Memory B cell (primary cell): ENCODE measurements around the gene UNC5A.

Experiments used
- ATAC-seq: fragments of 150-1000 bp; cut with Tn5 transposase; 2 replicates; pipeline ENCODE4 v1.10.0; 2021; ENCODE audit warnings: low read depth, mild to moderate bottlenecking, moderate library complexity
- DNase-seq, 2 donors: peaks; one replicate each; pipeline ENCODE4 v3.0.0; 2022; ENCODE audit warnings: low spot score in 2 of 2
- H3K27ac Mint-ChIP-seq: one replicate; pipeline ENCODE4 v1.8.0; 2022; ENCODE audit warnings: mild to moderate bottlenecking, moderate library complexity, mixed read lengths
- H3K27me3 Mint-ChIP-seq: one replicate; pipeline ENCODE4 v1.8.0; 2022; ENCODE audit warnings: mixed read lengths
- H3K36me3 Mint-ChIP-seq: one replicate; pipeline ENCODE4 v1.8.0; 2022; ENCODE audit warnings: mild to moderate bottlenecking, mixed read lengths
- H3K4me1 Mint-ChIP-seq: one replicate; pipeline ENCODE4 v1.8.0; 2022; ENCODE audit warnings: mixed read lengths
- H3K4me3 Mint-ChIP-seq: one replicate; pipeline ENCODE4 v1.8.0; 2022; ENCODE audit warnings: mild to moderate bottlenecking, moderate library complexity, mixed read lengths
- H3K9me3 Mint-ChIP-seq: one replicate; pipeline ENCODE4 v1.8.0; 2022; ENCODE audit warnings: mixed read lengths

UNC5A gene

DNA sequence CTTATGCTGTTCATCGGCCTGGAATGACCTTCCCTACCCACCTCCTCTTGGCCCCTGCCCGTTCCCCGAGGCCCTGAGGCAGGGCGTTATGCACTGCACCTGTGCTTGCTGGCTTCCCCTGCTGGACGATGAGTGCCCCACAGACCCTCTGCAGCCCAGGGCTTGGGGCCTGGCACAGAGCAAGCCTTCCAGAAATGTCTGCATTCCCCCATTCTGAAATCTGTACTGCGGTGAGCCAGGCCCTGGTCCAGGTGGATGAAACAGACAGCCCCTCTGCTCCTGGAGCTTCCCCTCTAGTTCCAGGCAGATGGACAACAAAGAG is 35.0 kb downstream of the UNC5A start:
- Mint-ChIP-seq H3K27me3 (peaks cover 29% of the 10 kb centered on the region), H3K27ac (no peak overlapping the region), H3K4me1 (no peaks in the 10 kb centered on the region), H3K9me3 (peaks cover 2% of the 10 kb centered on the region), H3K4me3 (no peak overlapping the region), H3K36me3 (no peaks in the 10 kb centered on the region)
- ATAC-seq (no peak), DNase-seq (no peak)

DNA sequence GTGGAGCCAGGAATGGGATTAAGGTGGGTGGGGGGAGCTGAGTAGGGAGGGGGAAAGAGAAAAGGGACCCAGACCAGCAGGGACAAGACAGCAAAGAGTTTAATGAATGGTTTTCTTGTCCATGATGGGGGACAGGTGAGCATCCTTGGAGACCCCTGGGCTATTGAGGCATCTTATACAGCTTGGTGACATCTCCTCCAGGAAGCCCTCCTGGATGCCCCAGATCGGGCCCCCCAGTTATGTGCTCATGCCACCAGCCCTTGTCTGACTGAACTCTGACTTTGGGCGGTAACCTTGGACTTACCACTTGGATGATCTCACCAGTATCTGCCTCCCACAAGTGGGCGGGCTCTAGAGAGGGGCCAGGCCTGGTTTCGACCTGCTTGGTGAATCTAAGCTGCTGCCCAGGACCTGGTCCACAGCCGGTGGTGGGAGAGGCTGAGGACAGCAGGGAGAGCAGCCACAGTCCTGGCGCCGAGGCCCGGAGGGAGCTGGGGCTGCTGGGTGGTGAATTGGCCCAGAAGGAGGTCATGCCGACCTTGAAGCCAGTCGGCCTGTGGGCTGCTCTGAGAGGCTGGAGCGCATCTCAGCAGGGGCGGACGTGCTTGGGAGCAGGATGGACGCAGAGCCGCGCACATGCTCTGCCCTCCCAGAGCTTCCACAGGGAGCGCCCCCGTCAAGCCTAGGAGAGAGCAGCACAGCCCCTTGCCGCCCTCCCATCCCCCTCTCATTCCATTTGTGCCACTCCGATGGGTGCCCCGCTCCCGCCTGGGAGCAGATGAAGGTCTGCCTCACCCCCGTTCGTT is 36.2 kb downstream of the UNC5A start:
- Mint-ChIP-seq H3K4me1 (no peaks in the 10 kb centered on the region), H3K9me3 (peaks cover 2% of the 10 kb centered on the region), H3K27ac (no peak overlapping the region), H3K4me3 (no peak overlapping the region), H3K27me3 (peaks cover 29% of the 10 kb centered on the region), H3K36me3 (no peaks in the 10 kb centered on the region)
- ATAC-seq: no peak
- no peak for DNase-seq

DNA sequence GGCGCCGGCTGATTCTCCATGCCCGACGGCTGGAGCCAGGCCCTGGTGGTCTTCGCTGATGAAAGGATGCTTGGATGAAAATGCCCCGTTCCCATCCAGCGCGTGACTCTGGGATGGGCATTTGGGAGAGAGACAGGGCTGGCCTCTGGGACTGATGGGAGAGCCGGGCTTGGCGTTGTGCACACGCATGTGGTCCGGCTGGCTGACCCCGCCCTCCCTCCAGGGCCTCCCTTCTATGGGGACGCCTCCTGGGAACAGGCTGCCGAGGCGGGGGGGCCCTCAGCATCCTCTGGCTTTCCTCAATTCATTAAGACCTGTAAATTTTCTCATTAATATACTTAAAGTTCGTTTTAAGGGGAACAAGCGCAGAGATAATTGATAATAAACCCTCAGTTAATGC is 36.8 kb downstream of the UNC5A start:
- ATAC-seq (no peak), DNase-seq (no peak)
- peaks cover 30% of the 10 kb centered on the region for H3K27me3 Mint-ChIP-seq
- no peak overlapping the region for H3K4me3 Mint-ChIP-seq
- H3K27ac Mint-ChIP-seq: no peak overlapping the region
- peaks cover 2% of the 10 kb centered on the region for H3K9me3 Mint-ChIP-seq
- H3K36me3 Mint-ChIP-seq: no peaks in the 10 kb centered on the region
- no peaks in the 10 kb centered on the region for H3K4me1 Mint-ChIP-seq

GRCh38 chr5:176847726-176848290 is 37.4 kb downstream of the UNC5A start:
- no peak overlapping the region for H3K27ac Mint-ChIP-seq
- DNase-seq (no peak), ATAC-seq (no peak)
- H3K27me3 Mint-ChIP-seq: peaks cover 31% of the 10 kb centered on the region
- no peaks in the 10 kb centered on the region for H3K4me1 Mint-ChIP-seq
- peaks cover 2% of the 10 kb centered on the region for H3K9me3 Mint-ChIP-seq
- H3K36me3 Mint-ChIP-seq: no peaks in the 10 kb centered on the region
- H3K4me3 Mint-ChIP-seq: no peak overlapping the region

DNA sequence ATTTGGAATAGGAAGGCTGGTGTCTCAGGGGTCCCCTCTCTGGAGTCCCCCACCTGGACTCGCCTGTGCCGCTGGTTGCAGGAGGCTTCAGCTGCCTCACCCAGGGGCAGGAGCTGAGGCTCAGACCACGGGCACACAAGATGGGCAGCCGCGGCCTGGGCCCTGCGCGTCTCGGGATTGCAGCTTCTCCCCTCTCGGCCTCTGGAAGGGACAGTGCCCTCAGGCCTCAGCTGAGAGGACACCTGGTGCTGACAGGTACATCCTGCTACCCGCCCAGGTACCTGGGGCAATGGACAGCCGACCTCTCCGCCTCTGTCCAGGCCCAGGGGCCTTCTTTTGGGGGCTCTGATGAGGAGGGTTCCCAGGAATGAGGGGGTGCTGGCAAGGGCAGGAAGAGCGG is 38.3 kb downstream of the UNC5A start:
- H3K4me3 Mint-ChIP-seq: no peak overlapping the region
- no peak for DNase-seq
- H3K4me1 Mint-ChIP-seq: no peaks in the 10 kb centered on the region
- peaks cover 2% of the 10 kb centered on the region for H3K9me3 Mint-ChIP-seq
- peaks cover 32% of the 10 kb centered on the region for H3K27me3 Mint-ChIP-seq
- no peak for ATAC-seq
- H3K36me3 Mint-ChIP-seq: no peaks in the 10 kb centered on the region
- H3K27ac Mint-ChIP-seq: no peak overlapping the region

DNA sequence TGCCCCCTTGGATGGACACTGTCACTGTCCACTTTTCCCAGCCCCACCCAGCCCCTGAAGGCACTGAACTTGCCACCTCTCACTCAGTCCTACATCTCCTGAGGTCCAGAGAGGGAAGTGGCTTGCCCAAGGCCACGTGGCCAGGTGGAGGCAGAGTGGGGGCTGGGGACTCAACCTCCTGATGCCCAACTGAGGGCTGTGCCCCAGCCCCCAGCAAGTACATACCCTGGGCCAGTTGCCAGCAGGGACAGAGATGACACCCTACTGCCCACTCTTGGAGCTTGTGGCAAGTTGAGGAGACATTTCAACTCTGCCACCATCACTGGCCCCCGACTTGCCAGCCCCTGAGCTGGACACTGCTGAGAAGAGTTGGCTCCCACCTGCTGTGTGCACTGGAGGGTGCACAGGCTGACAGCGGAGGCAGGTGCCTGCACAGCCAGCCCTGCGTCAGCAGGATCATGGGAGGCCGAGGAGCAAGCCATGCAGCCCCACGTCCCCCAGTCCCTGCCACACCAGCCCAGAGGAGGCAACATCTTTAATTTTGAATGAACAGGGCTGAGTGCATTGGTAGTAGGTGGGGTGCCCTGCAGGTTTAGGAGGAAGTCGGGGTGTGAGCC is 39.4 kb downstream of the UNC5A start:
- H3K27me3 Mint-ChIP-seq: peaks cover 29% of the 10 kb centered on the region
- DNase-seq: no peak
- H3K4me3 Mint-ChIP-seq: no peak overlapping the region
- no peaks in the 10 kb centered on the region for H3K36me3 Mint-ChIP-seq
- H3K9me3 Mint-ChIP-seq: peaks cover 2% of the 10 kb centered on the region
- no peaks in the 10 kb centered on the region for H3K4me1 Mint-ChIP-seq
- H3K27ac Mint-ChIP-seq: no peak overlapping the region
- no peak for ATAC-seq

GRCh38 chr5:176850371-176851245 is 40.2 kb downstream of the UNC5A start:
- no peak for ATAC-seq
- DNase-seq: no peak
- H3K9me3 Mint-ChIP-seq: peaks cover 2% of the 10 kb centered on the region
- no peaks in the 10 kb centered on the region for H3K36me3 Mint-ChIP-seq
- no peak overlapping the region for H3K4me3 Mint-ChIP-seq
- H3K27me3 Mint-ChIP-seq: peaks cover 27% of the 10 kb centered on the region
- no peak overlapping the region for H3K27ac Mint-ChIP-seq
- H3K4me1 Mint-ChIP-seq: no peaks in the 10 kb centered on the region

DNA sequence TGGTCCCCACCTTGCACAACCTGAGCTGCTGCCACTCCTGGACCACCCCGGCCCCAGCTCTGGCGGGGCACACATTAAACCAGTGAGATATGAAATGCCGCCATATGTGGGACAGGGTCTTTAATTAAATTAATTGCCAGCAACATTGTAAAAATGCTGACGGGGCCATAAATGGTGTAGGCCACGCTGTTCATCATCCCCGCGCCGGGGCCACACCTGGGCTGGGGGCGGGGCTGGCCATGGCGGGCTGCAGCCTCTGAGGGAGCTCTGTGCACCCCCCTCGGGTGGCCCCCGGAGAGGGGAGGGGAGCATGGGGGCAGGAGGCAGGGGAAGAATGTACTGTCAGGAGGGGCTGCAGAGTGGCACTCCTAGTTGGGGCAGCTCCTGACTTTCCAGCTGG is 41.0 kb downstream of the UNC5A start:
- Mint-ChIP-seq H3K27ac (no peak overlapping the region), H3K4me1 (no peaks in the 10 kb centered on the region), H3K9me3 (no peaks in the 10 kb centered on the region), H3K36me3 (no peaks in the 10 kb centered on the region), H3K27me3 (peaks cover 21% of the 10 kb centered on the region), H3K4me3 (no peak overlapping the region)
- DNase-seq (no peak), ATAC-seq (no peak)

DNA sequence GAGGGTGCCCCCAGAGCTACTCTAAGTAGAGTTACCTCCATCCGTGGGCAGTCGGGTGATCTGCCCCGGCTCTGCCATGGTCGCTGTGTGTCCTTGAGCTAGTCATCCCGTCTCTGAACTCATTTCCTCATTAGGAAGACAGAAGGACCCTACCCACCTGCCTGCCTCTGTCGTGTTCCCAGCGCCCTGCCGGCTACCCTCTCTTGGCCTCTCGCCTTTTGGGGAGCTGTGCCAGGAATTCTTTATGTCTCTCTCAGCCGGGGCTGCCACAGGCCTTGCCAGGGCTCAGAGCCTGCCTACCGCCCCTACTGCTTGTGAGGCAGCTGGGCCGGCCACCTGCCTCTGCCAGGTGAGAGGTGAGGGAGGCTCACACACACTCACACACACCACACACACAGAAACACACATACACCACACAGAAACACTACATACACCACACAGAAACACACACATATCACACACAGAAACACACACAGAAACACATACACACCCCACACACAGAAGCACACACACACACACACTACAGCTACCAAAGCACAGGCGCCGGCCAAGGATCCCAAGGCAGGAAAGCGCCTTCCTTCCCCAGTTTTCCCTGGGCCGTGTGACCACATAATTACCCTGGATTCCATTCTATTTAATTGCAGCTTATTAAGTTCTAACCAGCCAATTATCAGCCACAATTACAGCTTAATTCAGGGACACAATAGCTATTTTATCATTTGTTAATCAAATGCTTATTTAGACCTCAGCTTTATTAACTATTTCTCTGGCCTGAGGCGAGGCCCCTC is 41.7 kb downstream of the UNC5A start:
- Mint-ChIP-seq H3K27ac (no peak overlapping the region), H3K4me1 (no peaks in the 10 kb centered on the region), H3K4me3 (no peak overlapping the region), H3K27me3 (peaks cover 25% of the 10 kb centered on the region), H3K36me3 (no peaks in the 10 kb centered on the region), H3K9me3 (no peaks in the 10 kb centered on the region)
- ATAC-seq (no peak), DNase-seq (no peak)

- Mint-ChIP-seq H3K27ac (no peak overlapping the region), H3K27me3 (peaks cover 25% of the 10 kb centered on the region), H3K9me3 (peaks cover 3% of the 10 kb centered on the region), H3K4me3 (no peak overlapping the region), H3K36me3 (peaks cover 2% of the 10 kb centered on the region), H3K4me1 (no peaks in the 10 kb centered on the region)
- DNase-seq (no peak), ATAC-seq (no peak)
These were observed 42.9 kb downstream of the UNC5A start for GRCh38 chr5:176853151-176853778.

GRCh38 chr5:176854164-176854563 is 43.8 kb downstream of the UNC5A start:
- DNase-seq: no peak
- H3K27me3 Mint-ChIP-seq: peaks cover 25% of the 10 kb centered on the region
- H3K4me1 Mint-ChIP-seq: peaks cover 2% of the 10 kb centered on the region
- H3K9me3 Mint-ChIP-seq: peaks cover 5% of the 10 kb centered on the region
- no peak overlapping the region for H3K4me3 Mint-ChIP-seq
- H3K27ac Mint-ChIP-seq: no peak overlapping the region
- no peak for ATAC-seq
- H3K36me3 Mint-ChIP-seq: peaks cover 2% of the 10 kb centered on the region

- Mint-ChIP-seq H3K4me1 (peaks cover 2% of the 10 kb centered on the region), H3K4me3 (no peak overlapping the region), H3K27ac (no peak overlapping the region), H3K27me3 (peaks cover 22% of the 10 kb centered on the region), H3K36me3 (peaks cover 2% of the 10 kb centered on the region), H3K9me3 (peaks cover 5% of the 10 kb centered on the region)
- no peak for ATAC-seq
- no peak for DNase-seq
These were observed 45.2 kb downstream of the UNC5A start for GRCh38 chr5:176855598-176855997.

DNA sequence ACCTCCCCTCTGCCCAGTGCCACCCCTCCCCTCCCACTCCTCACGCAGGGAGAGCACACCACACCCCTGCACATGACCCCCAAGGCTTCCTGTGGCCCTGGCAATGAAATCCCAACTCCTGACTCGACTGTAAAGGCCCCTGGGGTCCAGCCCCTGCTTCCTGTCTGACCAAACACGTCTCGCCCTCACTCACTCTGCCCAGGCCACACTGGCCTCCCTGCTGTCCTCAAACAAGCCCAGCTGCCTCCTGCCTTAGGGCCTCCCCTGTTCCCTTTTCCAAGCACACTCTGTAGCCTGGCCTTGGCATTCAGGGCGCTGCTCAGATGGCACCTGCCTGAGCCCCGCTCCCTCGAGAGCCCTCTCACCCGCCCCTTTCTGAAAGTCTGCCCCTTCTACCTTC is 46.4 kb downstream of the UNC5A start:
- peaks cover 25% of the 10 kb centered on the region for H3K27me3 Mint-ChIP-seq
- peaks cover 2% of the 10 kb centered on the region for H3K36me3 Mint-ChIP-seq
- DNase-seq: no peak
- H3K27ac Mint-ChIP-seq: no peak overlapping the region
- H3K4me3 Mint-ChIP-seq: no peak overlapping the region
- peaks cover 5% of the 10 kb centered on the region for H3K9me3 Mint-ChIP-seq
- H3K4me1 Mint-ChIP-seq: peaks cover 2% of the 10 kb centered on the region
- ATAC-seq: no peak
